GM06990 (cell line): ENCODE measurements around the gene RGS10.

Experiments used
- DNase-seq: peaks from one replicate; pipeline ENCODE4 v3.0.0-alpha.2; 2011; ENCODE audit not compliant: insufficient read length; ENCODE audit errors: extremely low read depth
- H3K27me3 ChIP-seq: replicated peaks from 2 replicates; pipeline ENCODE4 v1.6.0; 2011; ENCODE audit warnings: low read length; ENCODE audit not compliant: control insufficient read depth, insufficient read depth
- H3K36me3 ChIP-seq: 2 replicates; pipeline ENCODE4 v1.5.1; 2011; ENCODE audit warnings: low read length; ENCODE audit not compliant: control insufficient read depth, insufficient read depth
- H3K4me3 ChIP-seq: replicated peaks from 2 replicates; pipeline ENCODE4 v1.5.1; 2011; ENCODE audit warnings: low read depth, mild to moderate bottlenecking, control low read depth, low read length
- CTCF ChIP-seq: IDR thresholded peaks from 2 replicates; pipeline ENCODE4 v1.5.1; 2011; ENCODE audit warnings: low read length, control low read depth, mild to moderate bottlenecking, inconsistent platforms; ENCODE audit not compliant: insufficient read depth, poor library complexity, severe bottlenecking

Gene RGS10

DNA sequence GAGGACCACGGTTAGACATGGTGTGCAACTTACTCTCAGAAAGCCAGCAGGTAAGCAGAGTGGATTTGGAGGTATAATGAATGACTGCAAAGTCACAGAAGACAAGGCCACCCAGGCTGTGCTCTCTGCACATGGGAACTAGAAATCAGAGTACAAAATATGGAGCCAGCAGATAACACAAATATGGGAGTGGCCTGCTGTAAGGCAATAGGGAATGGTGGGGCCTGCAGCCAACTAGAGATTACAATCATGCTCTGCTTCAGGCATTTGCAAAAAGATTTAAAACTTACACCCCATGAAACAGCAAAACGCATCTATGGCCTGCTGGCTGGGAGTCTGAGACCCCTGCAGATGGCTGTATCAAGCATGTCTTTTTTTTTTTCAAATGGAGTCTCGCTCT lies 47.0 kb downstream of the RGS10 start:
- Histone ChIP-seq H3K27me3 (no peaks in the 10 kb centered on the region), H3K36me3 (no peaks in the 10 kb centered on the region; the same call in 1 of the 2 replicates), H3K4me3 (no peak overlapping the region)
- no peak for DNase-seq
- no peak for TF ChIP-seq CTCF

DNA sequence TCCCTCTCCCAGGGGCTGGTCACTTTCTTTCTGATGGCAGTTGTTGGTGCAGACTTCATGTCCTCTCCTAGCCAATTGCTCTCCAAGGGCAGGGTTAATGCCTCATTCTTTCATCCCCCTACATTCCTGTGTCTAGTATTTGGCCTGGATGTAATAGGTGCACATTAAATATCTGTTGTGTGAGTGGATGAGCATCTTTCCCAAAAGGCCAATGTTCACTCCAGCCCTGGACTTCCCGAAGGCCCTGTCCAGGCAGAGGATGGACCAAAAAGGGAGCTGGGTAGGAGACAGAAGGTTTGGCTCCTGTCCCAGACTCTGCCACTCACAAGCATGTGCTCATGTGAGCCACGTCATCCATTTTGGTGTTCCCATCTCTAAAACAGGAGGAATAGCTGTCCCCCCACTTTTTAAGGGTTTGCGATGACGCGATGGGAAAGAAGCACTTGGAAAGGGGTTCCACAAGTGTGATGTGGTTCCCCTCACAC lies 47.5 kb downstream of the RGS10 start:
- no peaks in the 10 kb centered on the region; the same call in 1 of the 2 replicates for H3K36me3 ChIP-seq
- no peak for TF ChIP-seq CTCF

DNA sequence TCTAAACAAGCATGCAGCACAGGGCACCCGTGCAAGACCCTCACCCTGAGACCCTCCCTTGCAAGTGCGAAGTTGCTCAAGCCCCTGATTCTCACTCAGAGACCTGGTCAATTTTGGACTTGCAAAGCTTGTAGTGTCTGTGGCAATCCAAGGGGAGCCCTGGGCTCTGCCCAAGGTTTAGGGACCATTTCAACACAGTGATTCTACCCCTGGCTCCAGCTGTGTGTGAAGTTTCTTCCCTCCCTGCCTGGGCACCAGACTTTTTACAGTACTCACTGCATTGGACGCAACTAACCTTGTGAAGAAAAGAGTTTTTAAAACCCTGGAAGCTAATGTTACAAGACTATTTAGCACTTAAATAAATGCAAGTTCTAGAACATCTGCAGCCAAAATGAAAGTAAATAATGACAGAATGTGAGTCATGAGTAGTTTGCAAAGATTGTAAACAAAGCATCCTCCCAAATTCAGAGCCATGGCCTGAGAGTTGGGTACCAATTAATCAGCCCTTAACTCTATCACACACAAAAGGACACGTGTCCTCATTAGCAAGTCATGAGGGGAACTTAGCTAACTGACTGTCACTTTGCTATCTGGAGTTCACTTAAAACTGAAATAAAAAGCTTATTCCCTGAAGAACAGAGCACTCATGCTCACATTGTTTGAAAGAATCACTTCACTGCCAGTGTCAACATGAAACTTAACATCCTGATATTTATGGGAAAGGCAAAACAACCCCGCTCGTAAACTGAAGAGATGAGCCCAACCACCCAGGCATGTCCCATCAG lies 48.1 kb downstream of the RGS10 start:
- H3K36me3 ChIP-seq = no peaks in the 10 kb centered on the region; the same call in 1 of the 2 replicates
- TF ChIP-seq CTCF = no peak
- H3K4me3 ChIP-seq = no peak overlapping the region
- no peak for DNase-seq
- H3K27me3 ChIP-seq = no peaks in the 10 kb centered on the region

More for the DNA sequence above, 47.5 kb downstream of the RGS10 start:
- DNase-seq = no peak
- Histone ChIP-seq H3K4me3 (no peak overlapping the region), H3K27me3 (no peaks in the 10 kb centered on the region)

GRCh38 chr10:119493155-119493554 lies 49.4 kb downstream of the RGS10 start:
- Histone ChIP-seq H3K27me3 (no peaks in the 10 kb centered on the region), H3K4me3 (no peak overlapping the region), H3K36me3 (no peaks in the 10 kb centered on the region)
- DNase-seq = no peak
- no peak for TF ChIP-seq CTCF

GRCh38 chr10:119491966-119492757 lies 50.4 kb downstream of the RGS10 start:
- no peak for TF ChIP-seq CTCF
- Histone ChIP-seq H3K27me3 (no peaks in the 10 kb centered on the region), H3K4me3 (no peak overlapping the region), H3K36me3 (no peaks in the 10 kb centered on the region)
- no peak for DNase-seq
